Cardiac fibroblast (primary cell): ENCODE data around the gene MYH8.

ENCODE experiments used
- DNase-seq, 2 donors: peaks; one replicate each; pipeline versions ENCODE4 v3.0.0 to v3.0.0-alpha.2; 2010; ENCODE audit warnings: low read depth in 2 of 2
- H3K4me3 ChIP-seq, 2 donors: replicated peaks in 1 of 2; 1 replicate in 1 of 2; 2 replicates in 1 of 2; pipeline ENCODE4 v1.5.1; 2011; ENCODE audit warnings: low read depth in 2 of 2, low read length in 2 of 2, mild to moderate bottlenecking in 2 of 2, moderate library complexity in 1 of 2
- CTCF ChIP-seq: IDR thresholded peaks from one replicate; pipeline ENCODE4 v1.5.1; 2011; ENCODE audit warnings: low read depth, mild to moderate bottlenecking, low read length, inconsistent platforms

The MYH8 gene

DNA sequence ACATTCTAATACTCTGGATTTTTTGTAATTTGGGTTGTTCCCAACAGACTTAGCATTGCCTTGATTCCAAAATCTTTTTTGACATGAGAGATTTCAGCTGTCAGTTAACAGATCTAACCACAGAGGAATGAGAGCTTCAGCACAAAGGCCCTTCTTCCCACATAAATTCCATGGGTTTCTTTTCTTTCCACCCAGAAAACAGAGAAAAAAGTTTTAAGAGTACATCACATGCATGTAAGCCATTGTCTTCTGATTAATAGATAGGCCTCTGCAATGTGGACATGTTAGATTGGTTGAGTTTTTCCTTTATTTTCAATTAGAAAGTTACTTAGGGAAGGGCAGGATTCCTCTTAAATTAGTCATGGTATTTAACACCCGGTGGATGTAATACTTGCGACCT, 939 bp downstream of the MYH8 start:
- no peak for TF ChIP-seq CTCF
- H3K4me3 ChIP-seq = no peak overlapping the region
- peak in 1 of 2 donors; percentile 2 for DNase-seq

GRCh38 chr17:10417431-10417830, 4.3 kb downstream of the MYH8 start:
- no peak for TF ChIP-seq CTCF
- DNase-seq = no peak

DNA sequence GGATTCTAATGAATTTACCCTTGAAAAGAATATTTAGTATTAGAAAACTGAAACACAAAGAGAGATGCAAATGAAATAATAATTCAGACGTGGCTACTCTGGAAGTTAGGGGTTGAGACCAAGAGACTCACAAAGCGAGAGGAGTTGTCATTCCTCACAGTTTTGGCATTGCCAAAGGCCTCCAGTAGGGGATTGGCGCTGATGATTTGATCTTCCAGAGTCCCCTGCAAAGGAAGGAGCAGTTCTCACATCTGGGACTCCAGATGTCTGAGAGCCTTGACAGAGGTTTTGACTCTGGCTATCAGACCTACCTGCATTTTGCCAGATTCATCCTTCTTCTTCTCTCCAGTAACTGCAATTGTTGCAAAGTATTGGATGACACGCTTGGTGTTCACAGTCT, 6.6 kb downstream of the MYH8 start:
- H3K4me3 ChIP-seq = no peak overlapping the region
- no peak for TF ChIP-seq CTCF
- DNase-seq = no peak

More at GRCh38 chr17:10417431-10417830, 4.3 kb downstream of the MYH8 start:
- no peak overlapping the region for H3K4me3 ChIP-seq

- TF ChIP-seq CTCF = no peak
- no peak for DNase-seq
- no peak overlapping the region for H3K4me3 ChIP-seq
These were observed 18.2 kb downstream of the MYH8 start for GRCh38 chr17:10403589-10403988.

GRCh38 chr17:10398352-10398751, 23.4 kb downstream of the MYH8 start:
- TF ChIP-seq CTCF = no peak
- DNase-seq = no peak
- no peak overlapping the region for H3K4me3 ChIP-seq

DNA sequence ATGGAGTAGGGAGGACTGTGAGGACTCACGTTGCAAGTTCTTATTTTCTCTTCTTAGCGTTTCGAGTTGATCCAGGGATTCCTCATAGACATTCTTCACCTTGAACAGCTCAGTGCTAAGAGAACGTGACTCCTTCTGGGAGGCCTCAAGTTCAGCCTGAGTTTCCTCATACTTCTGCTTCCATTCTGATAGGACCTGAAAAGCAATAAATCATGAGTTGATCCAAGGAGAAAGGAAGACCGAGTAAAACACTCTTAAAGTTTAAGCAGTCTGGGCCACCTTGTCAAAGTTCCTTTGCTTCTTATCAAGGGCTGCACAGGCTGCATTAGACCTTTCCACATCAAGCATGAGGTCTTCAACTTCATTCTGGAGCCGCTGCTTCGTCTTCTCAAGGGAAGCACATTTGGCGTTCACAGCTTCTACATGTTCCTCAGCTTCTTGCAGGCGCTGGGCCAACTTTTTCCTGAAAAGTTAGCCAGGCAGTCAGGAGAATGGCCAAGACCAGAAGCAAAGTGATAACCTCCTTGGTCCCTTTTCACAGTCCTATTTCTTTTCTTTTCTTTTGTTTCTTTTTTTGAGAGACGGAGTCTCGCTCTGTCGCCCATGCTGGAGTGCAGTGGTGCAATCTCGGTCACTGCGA, 25.1 kb downstream of the MYH8 start:
- DNase-seq = peak in 1 of 2 donors; percentile 11
- H3K4me3 ChIP-seq = no peak overlapping the region
- no peak for TF ChIP-seq CTCF
